Endothelial cell of umbilical vein (primary cell): ENCODE measurements around the gene ACTL10. TPM values are rescaled to one million over a fixed set of nuclear protein-coding genes. Genes with fewer than 3 reads are reported as not detected.

Experiments used
- BruUV-seq: library from RNA; stranded (reverse); fragments of 400-500 nt; replicated peaks from 2 replicates; lab custom pipeline; 2021; lab: Mats Ljungman, UMichigan
- CTCF ChIA-PET: fragments of 300-600, 350-600 bp; sonication (Branson Sonifier 250); formaldehyde crosslinking; loops from one replicate; lab custom pipeline; 2021; ENCODE audit warnings: antibody characterized with exemption, inconsistent platforms; lab: Charles Lee
- POLR2A ChIA-PET: fragments of 300-600, 350-600 bp; sonication (Branson Sonifier 250); formaldehyde crosslinking; loops from one replicate; lab custom pipeline; 2021; ENCODE audit warnings: antibody characterized with exemption, inconsistent platforms; lab: Charles Lee
- DNase-seq: peaks from one replicate; pipeline ENCODE4 v3.0.0-alpha.2; 2011; ENCODE audit warnings: low read depth, low spot score
- FAIRE-seq: peaks from 2 replicates; lab custom pipeline; 2011; peaks lifted over from hg19 to GRCh38; lab: Jason Lieb, UNC
- H2AFZ ChIP-seq: 2 replicates; pipeline ENCODE4 v1.6.0; 2012; ENCODE audit warnings: low read depth, low read length, control low read depth, inconsistent platforms
- H3K27ac ChIP-seq: 2 replicates; pipeline ENCODE4 v1.5.1; 2011; ENCODE audit warnings: low read depth, mild to moderate bottlenecking, control low read depth, low read length, moderate library complexity; ENCODE audit not compliant: insufficient read depth
- H3K27me3 ChIP-seq, 2 experiments: 2 replicates each; pipeline versions ENCODE4 v1.6.0 to v1.6.1; 2011; ENCODE audit warnings: low read length in 2 of 2, mixed read lengths in 1 of 2; ENCODE audit not compliant: control insufficient read depth in 2 of 2, insufficient read depth in 2 of 2
- H3K36me3 ChIP-seq, 2 experiments: 2 replicates in 1 of 2; 3 replicates in 1 of 2; pipeline ENCODE4 v1.5.1; 2011; ENCODE audit warnings: low read length in 2 of 2, mild to moderate bottlenecking in 1 of 2, moderate library complexity in 1 of 2; ENCODE audit not compliant: control insufficient read depth in 2 of 2, insufficient read depth in 2 of 2; ENCODE audit errors: extremely low read depth in 1 of 2
- H3K4me1 ChIP-seq: 3 replicates; pipeline ENCODE4 v1.5.1; 2011; ENCODE audit warnings: mild to moderate bottlenecking, low read length; ENCODE audit not compliant: control insufficient read depth, insufficient read depth; ENCODE audit errors: extremely low read depth
- H3K4me2 ChIP-seq: 2 replicates; pipeline ENCODE4 v1.6.1; 2011; ENCODE audit warnings: low read length, control low read depth, mixed read lengths; ENCODE audit not compliant: insufficient read depth
- H3K4me3 ChIP-seq, 3 experiments: fragments of 200-600 bp in 1 of 3; sonication (generic), shearing (Covaris generic) in 1 of 3; replicated peaks in 1 of 3; 2 replicates each; pipeline ENCODE4 v1.5.1; 2011 to 2016; ENCODE audit warnings: control low read depth in 3 of 3, low read length in 3 of 3, mild to moderate bottlenecking in 2 of 3, inconsistent platforms in 1 of 3, low read depth in 1 of 3, moderate library complexity in 1 of 3; ENCODE audit not compliant: insufficient read depth in 1 of 3
- H3K79me2 ChIP-seq: 2 replicates; pipeline ENCODE4 v1.6.0; 2012; ENCODE audit warnings: low read length, inconsistent platforms; ENCODE audit not compliant: control insufficient read depth, insufficient read depth
- H3K9ac ChIP-seq: replicated peaks from 2 replicates; pipeline ENCODE3; 2011; ENCODE audit warnings: low read length, control low read depth; ENCODE audit not compliant: insufficient read depth; ENCODE audit errors: extremely low read depth
- H3K9me1 ChIP-seq: replicated peaks from 3 replicates; pipeline ENCODE4 v1.6.0; 2011; ENCODE audit warnings: mild to moderate bottlenecking, low read length; ENCODE audit not compliant: control insufficient read depth, insufficient read depth; ENCODE audit errors: extremely low read depth
- H3K9me3 ChIP-seq: replicated peaks from 2 replicates; pipeline ENCODE4 v1.5.1; 2012; ENCODE audit warnings: low read length, inconsistent platforms; ENCODE audit not compliant: control insufficient read depth, insufficient read depth
- H4K20me1 ChIP-seq: replicated peaks from 2 replicates; pipeline ENCODE3; 2011; ENCODE audit warnings: mild to moderate bottlenecking, low read length; ENCODE audit not compliant: control insufficient read depth, insufficient read depth; ENCODE audit errors: extremely low read depth
- EZH2 ChIP-seq: IDR thresholded peaks from 2 replicates; pipeline ENCODE4 v1.6.1; 2012; ENCODE audit warnings: borderline replicate concordance, low read depth, mild to moderate bottlenecking, moderate library complexity, low read length, inconsistent platforms; ENCODE audit not compliant: severe bottlenecking
- FOS ChIP-seq: IDR thresholded peaks from 2 replicates; pipeline ENCODE4 v1.6.1; 2011; ENCODE audit warnings: mild to moderate bottlenecking, low read length, moderate library complexity, borderline replicate concordance; ENCODE audit not compliant: insufficient read depth
- GATA2 ChIP-seq: IDR thresholded peaks from 2 replicates; pipeline ENCODE4 v1.7.0; 2011; ENCODE audit warnings: low read depth, mild to moderate bottlenecking, moderate library complexity, mixed read lengths, low read length; ENCODE audit not compliant: insufficient read length, insufficient read depth
- JUN ChIP-seq: IDR thresholded peaks from 2 replicates; pipeline ENCODE4 v1.6.1; 2011; ENCODE audit warnings: borderline replicate concordance, low read depth; ENCODE audit not compliant: insufficient read length, insufficient read depth
- MAX ChIP-seq: IDR thresholded peaks from 2 replicates; pipeline ENCODE4 v1.6.1; 2011; ENCODE audit not compliant: insufficient read depth, insufficient read length
- MYC ChIP-seq: IDR thresholded peaks from one replicate; pipeline ENCODE4 v1.6.1; 2011; ENCODE audit warnings: mild to moderate bottlenecking, low read depth, low read length
- POLR2A ChIP-seq: IDR thresholded peaks from 2 replicates; pipeline ENCODE4 v1.6.1; 2012; ENCODE audit warnings: low read depth, mild to moderate bottlenecking, control low read depth, low read length
- POLR2AphosphoS5 ChIP-seq: IDR thresholded peaks from 2 replicates; pipeline ENCODE4 v1.6.1; 2012; ENCODE audit warnings: low read depth, mild to moderate bottlenecking, control low read depth, low read length, moderate library complexity; ENCODE audit not compliant: insufficient read depth
- dilution Hi-C: fragments of 300-500 bp; cut with MboI; formaldehyde crosslinking; loops from one replicate; pipeline ENCODE4 v1.15.0; 2019; ENCODE audit warnings: low sequenced_read_pairs; ENCODE audit not compliant: extremely low pct_ligation_motif_present
- intact Hi-C: fragments of 100-400 bp; cut with micrococcal nuclease; formaldehyde crosslinking; loops from one replicate; pipeline ENCODE4 v1.10.0; 2022
- polyA plus RNA-seq, 4 experiments: library from polyadenylated mRNA; depleted of rRNA in 3 of 4; stranded (reverse) in 3 of 4; unstranded in 1 of 4; fragments of >200 nt; gene quantifications; 2 replicates each; pipeline versions ENCODE4 v1.2.1 to v1.2.3, GENCODE V29; 2011 to 2012; ENCODE audit warnings: missing spikeins in 1 of 4
- total RNA-seq: library from RNA; stranded (reverse); gene quantifications from 2 replicates; pipeline ENCODE4 v1.2.3, GENCODE V29; 2021
- TF ChIP-seq, protein P1 (sequence below), 2 donors: IDR thresholded peaks; 1 replicate in 1 of 2; 2 replicates in 1 of 2; pipeline ENCODE4 v1.5.1; 2011; ENCODE audit warnings: low read length in 2 of 2, mild to moderate bottlenecking in 2 of 2, moderate library complexity in 2 of 2, control low read depth in 1 of 2, inconsistent platforms in 1 of 2, low read depth in 1 of 2; ENCODE audit not compliant: insufficient read depth in 1 of 2; ENCODE audit errors: extremely low read depth in 1 of 2

ACTL10 gene
- total and polyA plus RNA-seq, 2 donors (not counting 3 experiments of a cell fraction or from before 2014, with no cell fraction given), result 0.92 to 1.4 TPM

- FAIRE-seq, result no peak
- Histone ChIP-seq H3K27me3 (no peaks in the 10 kb centered on the region), H3K36me3 (no peaks in the 10 kb centered on the region), H3K4me2 (peak overlapping the region; percentile 70), H3K9ac (peak overlapping the region; percentile 68), H3K27ac (peak overlapping the region; percentile 4), H2AFZ (peak overlapping the region; percentile 8), H3K4me1 (peaks cover 36% of the 10 kb centered on the region), H3K79me2 (peaks cover 26% of the 10 kb centered on the region), H3K9me3 (no peaks in the 10 kb centered on the region), H3K4me3 (peak overlapping the region; percentile 4 to 50 (median 11)), H3K9me1 (no peaks in the 10 kb centered on the region), H4K20me1 (no peaks in the 10 kb centered on the region)
- TF ChIP-seq FOS (no peak), POLR2AphosphoS5 (no peak), POLR2A (no peak), EZH2 (no peak), JUN (no peak), MYC (no peak), GATA2 (no peak), MAX (no peak)
- TF ChIP-seq, protein P1, sequence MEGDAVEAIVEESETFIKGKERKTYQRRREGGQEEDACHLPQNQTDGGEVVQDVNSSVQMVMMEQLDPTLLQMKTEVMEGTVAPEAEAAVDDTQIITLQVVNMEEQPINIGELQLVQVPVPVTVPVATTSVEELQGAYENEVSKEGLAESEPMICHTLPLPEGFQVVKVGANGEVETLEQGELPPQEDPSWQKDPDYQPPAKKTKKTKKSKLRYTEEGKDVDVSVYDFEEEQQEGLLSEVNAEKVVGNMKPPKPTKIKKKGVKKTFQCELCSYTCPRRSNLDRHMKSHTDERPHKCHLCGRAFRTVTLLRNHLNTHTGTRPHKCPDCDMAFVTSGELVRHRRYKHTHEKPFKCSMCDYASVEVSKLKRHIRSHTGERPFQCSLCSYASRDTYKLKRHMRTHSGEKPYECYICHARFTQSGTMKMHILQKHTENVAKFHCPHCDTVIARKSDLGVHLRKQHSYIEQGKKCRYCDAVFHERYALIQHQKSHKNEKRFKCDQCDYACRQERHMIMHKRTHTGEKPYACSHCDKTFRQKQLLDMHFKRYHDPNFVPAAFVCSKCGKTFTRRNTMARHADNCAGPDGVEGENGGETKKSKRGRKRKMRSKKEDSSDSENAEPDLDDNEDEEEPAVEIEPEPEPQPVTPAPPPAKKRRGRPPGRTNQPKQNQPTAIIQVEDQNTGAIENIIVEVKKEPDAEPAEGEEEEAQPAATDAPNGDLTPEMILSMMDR (IDR thresholded peaks at IDR 0.05; ENCODE audit: extremely low read depth in 1 of 2, insufficient read depth in 1 of 2, low read depth in 1 of 2, low read length in 2 of 2), result no peak
- dilution Hi-C loops (no loop called here), intact Hi-C loops (loop anchor here (1.0 to 5.0 kb wide), 4 partner anchors 19 to 126 kb away; partner anchors contain the start of genes ACTL10, CHMP4B and ZNF341)
- TSS peak; percentile 55 for BruUV-seq
- CTCF ChIA-PET, result interaction anchor here (1.0 to 1.7 kb wide), 4 partner anchors 9 to 102 kb away, joined by 3 to 13 read pairs (median 4); partner anchors contain the start of gene ACTL10
- peak; percentile 13 for DNase-seq
- POLR2A ChIA-PET, result no interaction called here
Measured at GRCh38 chr20:33685328-33686099, 18.8 kb downstream of the ACTL10 start.
